Measurements from ENCODE around the gene OPA1. TPM values are rescaled to one million over a fixed set of nuclear protein-coding genes. Genes with fewer than 3 reads are reported as not detected.

OPA1 gene
- total and polyA plus RNA-seq, 2 of the 8 experiments (the other 6 are each of a cell fraction or from before 2014, with no cell fraction given), result 20.3 to 109 TPM

GRCh38 chr3:193592841-193593667 is at the start of gene OPA1 (continued):
- peak; percentile 99 for TF ChIP-seq E2F6 (IDR thresholded peaks at IDR 0.05)
- no peak for TF ChIP-seq BCL11A (IDR thresholded peaks at IDR 0.05; ENCODE audit: low read depth in 2 of 2, low read length in 2 of 2)
- no peak for TF ChIP-seq FOSL1 (IDR thresholded peaks at IDR 0.05; ENCODE audit: insufficient read depth, low read depth, low read length)
- TF ChIP-seq SIN3A (conservative IDR thresholded peaks at IDR 0.05 in 1 of 2, IDR thresholded peaks at IDR 0.05 in 1 of 2; ENCODE audit: low read depth in 1 of 2, low read length in 2 of 2), result peak in 1 of 2 experiments; percentile 94; a peak in 2 of 4 replicates
- TF ChIP-seq ZNF274 (IDR thresholded peaks at IDR 0.05; ENCODE audit: borderline replicate concordance, extremely low read depth, low read length), result no peak
- TF ChIP-seq CTBP2 (IDR thresholded peaks at IDR 0.05; ENCODE audit: borderline replicate concordance, insufficient read depth, insufficient read length, low read length), result no peak
- TF ChIP-seq JUND (IDR thresholded peaks at IDR 0.05; ENCODE audit: low read length), result no peak
- peak; percentile 82 for TF ChIP-seq TAF1 (IDR thresholded peaks at IDR 0.05; ENCODE audit: low read depth, low read length)
- peak; percentile 66 for TF ChIP-seq POLR2AphosphoS5 (IDR thresholded peaks at IDR 0.05; ENCODE audit: low read depth, low read length)
- no peak for TF ChIP-seq GTF2F1 (IDR thresholded peaks at IDR 0.05; ENCODE audit: borderline replicate concordance, low read depth, low read length)
- peak; percentile 76 for TF ChIP-seq CREB1 (IDR thresholded peaks at IDR 0.05)
- TF ChIP-seq ASH2L (IDR thresholded peaks at IDR 0.05; ENCODE audit: low read length), result peak; percentile 81
- TF ChIP-seq MAX (IDR thresholded peaks at IDR 0.05), result peak; percentile 91
- TF ChIP-seq SP4 (IDR thresholded peaks at IDR 0.05; ENCODE audit: low read length), result peak; percentile 86
- TF ChIP-seq RFX5 (IDR thresholded peaks at IDR 0.05; ENCODE audit: borderline replicate concordance, low read depth, low read length), result 0 out of 2 replicates have a peak, but pooled peaks have one; percentile 23
- no peak for TF ChIP-seq EGR1 (IDR thresholded peaks at IDR 0.05; ENCODE audit: borderline replicate concordance, low read depth, low read length)
- peak; percentile 77; the same call in 1 of the 2 replicates for TF ChIP-seq KDM5A (IDR thresholded peaks at IDR 0.05; ENCODE audit: low read length)
- peak; percentile 63 for TF ChIP-seq SAP30 (IDR thresholded peaks at IDR 0.05; ENCODE audit: insufficient read depth, insufficient replicate concordance, low read length)
- no peak for TF ChIP-seq NANOG (IDR thresholded peaks at IDR 0.05; ENCODE audit: insufficient read depth, low read depth, low read length, poor library complexity, severe bottlenecking)
- no peak for TF ChIP-seq RBBP5 (IDR thresholded peaks at IDR 0.05; ENCODE audit: borderline replicate concordance, low read depth, low read length)
- peak in 1 of 2 experiments; percentile 33; a peak in 1 of 4 replicates for TF ChIP-seq RAD21 (IDR thresholded peaks at IDR 0.05 in 1 of 2, conservative IDR thresholded peaks at IDR 0.05 in 1 of 2; ENCODE audit: low read depth in 2 of 2, low read length in 2 of 2)
- TF ChIP-seq EP300 (IDR thresholded peaks at IDR 0.05; ENCODE audit: borderline replicate concordance in 1 of 2, low read depth in 2 of 2, low read length in 2 of 2), result peak in 1 of 2 experiments; percentile 78; a peak in 1 of 3 replicates

Measured in H1 (cell line).